Stimulated activated CD4-positive, alpha-beta T cell treated with anti-CD3 and anti-CD28 coated beads, Interleukin-4, amount 100 ng/mL, for 24 hours (primary cell): ENCODE measurements around the gene GRIA4.

Source experiments
- DNase-seq: peaks from one replicate; pipeline ENCODE4 v3.0.0-alpha.2; 2020

Gene GRIA4

GRCh38 chr11:105799728-105800462, 190.0 kb downstream of the GRIA4 start:
- no peak for DNase-seq

- no peak for DNase-seq
Measured at GRCh38 chr11:105802390-105802789, 192.5 kb downstream of the GRIA4 start.

DNA sequence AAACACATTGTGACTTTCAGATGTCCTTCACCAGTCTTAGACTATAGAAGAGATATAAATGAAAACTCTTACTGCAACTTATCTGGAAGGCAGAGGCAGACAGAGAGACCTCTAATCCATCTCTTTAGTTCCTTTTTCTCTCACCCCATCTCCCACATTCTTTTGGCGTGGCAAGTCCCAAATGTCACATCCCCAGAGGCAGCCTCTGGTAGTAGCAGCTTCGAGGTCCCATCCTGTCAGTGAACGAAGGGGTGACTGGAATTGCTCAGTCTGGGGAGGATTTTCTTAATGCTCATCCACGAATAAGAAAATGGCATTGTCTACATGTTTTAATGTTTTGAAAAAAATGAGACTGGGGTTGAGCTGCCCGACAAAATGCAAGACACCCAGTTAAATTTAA, 201.4 kb downstream of the GRIA4 start:
- no peak for DNase-seq

DNA sequence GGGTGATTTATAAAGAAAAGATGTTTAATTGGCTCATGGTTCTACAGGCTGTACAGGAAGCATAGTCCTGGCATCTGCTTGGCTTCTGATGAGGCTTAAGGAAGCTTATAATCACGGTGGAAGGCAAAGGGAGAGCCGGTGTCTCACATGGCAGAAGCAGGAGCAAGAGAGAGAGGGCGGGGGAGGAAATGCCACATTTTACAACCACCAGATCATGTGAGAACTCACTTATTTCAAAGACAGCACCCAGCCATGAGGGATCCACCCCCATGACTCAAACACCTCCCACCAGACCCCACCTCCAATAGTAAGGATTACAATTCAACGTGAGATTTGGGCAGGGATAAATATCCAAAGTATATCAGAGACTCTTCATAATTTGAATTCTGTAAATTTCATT, 211.5 kb downstream of the GRIA4 start:
- DNase-seq = no peak

DNA sequence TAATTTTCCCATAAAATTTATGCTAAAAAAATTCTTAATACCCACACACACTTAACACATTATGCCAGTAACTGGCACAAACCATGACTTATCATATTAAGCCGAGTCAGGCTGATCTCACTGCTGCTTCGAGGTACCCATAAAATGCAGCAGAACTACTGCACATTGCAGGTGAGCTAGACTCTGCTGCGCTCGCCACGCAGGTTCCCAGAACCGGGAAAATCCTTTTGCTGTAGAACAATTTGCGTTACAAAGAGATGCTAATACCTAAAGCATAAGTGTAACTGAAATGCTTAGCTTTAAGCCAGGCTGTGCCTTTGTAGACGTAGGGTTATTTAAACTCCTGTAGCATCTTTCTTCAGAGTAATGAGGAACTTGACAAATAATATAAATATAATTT, 211.9 kb downstream of the GRIA4 start:
- DNase-seq = no peak

GRCh38 chr11:105823495-105824033, 213.7 kb downstream of the GRIA4 start:
- no peak for DNase-seq

- DNase-seq = no peak
Measured at GRCh38 chr11:105824457-105825013, 214.7 kb downstream of the GRIA4 start.

GRCh38 chr11:105825141-105825540, 215.3 kb downstream of the GRIA4 start:
- no peak for DNase-seq

GRCh38 chr11:105827906-105828305, 218.0 kb downstream of the GRIA4 start:
- no peak for DNase-seq

GRCh38 chr11:105829084-105829483, 219.2 kb downstream of the GRIA4 start:
- no peak for DNase-seq

DNA sequence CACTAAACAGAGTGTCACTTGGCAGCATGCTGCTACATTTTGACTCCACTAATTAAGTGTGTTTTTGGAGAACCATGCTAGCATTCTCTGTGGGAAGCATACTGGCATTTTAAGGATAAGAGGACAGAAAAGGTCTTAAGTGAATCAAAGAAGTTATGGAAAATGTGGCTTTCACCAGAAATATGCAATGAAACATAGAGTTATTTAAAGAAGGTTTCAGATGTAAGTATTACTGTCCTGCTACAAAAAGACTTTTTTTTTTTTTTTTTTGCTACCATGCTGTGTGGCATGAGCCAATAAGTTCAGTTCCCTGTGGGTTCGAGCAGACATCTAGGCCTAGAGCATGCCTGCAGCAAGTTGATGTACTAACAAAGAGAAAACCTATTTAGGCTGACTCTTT, 224.6 kb downstream of the GRIA4 start:
- no peak for DNase-seq

DNA sequence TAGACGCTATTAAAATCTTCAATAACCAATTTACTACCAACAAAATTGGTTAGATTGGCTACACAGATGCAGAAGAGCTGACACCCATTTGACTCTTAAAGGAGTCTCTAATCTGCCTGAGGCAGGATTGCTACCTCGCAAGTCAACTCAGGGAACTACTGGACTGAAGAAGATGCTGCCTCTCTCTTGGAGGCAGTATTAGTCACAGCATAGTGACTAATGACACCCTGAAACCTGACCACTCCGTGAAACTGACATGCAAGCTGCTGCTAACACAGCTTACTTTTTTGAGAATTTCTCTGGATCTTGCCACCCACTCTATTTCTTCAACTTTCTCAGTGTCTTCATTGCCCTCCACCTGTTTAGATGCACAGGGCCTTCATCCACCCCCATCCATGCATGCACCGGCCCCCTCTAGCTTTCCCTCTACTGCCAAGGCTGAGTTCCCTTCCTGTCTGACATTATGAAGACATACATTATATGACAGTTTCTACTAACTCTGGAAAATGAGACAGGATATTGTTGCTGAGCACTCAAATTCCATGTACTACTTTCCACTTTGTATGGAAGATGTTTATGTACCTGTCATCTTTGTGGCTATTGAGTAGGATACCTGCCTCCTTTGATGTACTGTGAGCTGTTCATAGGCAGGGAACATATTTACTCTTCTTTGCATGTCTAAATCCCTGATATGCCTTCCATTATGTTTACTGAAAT, 229.0 kb downstream of the GRIA4 start:
- DNase-seq = no peak

- no peak for DNase-seq
Measured at GRCh38 chr11:105840391-105840790, 230.5 kb downstream of the GRIA4 start.

- no peak for DNase-seq
Measured at GRCh38 chr11:105852403-105852802, 242.5 kb downstream of the GRIA4 start.

- no peak for DNase-seq
Measured at GRCh38 chr11:105854269-105854668, 244.4 kb downstream of the GRIA4 start.

- no peak for DNase-seq
Measured at GRCh38 chr11:105856954-105857353, 247.1 kb downstream of the GRIA4 start.

- DNase-seq = no peak
Measured at GRCh38 chr11:105857728-105858127, 247.9 kb downstream of the GRIA4 start.

DNA sequence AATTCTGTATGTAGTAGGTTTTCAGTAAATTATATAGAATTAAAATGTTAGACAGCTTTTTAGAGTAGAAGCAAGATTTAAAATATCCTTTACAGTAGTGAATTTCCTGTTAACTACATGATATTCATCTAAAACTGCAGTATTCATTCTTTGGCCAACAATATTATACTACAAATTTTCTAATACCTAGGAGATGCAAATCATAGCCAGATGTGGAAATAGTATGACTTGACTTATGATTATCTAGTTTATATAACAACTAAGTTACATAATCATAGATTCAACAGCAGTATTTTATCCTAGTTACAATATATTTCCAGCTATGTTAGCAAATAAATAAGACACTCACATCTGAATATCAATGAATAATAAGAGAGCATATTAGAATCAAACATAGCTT, 249.0 kb downstream of the GRIA4 start:
- no peak for DNase-seq

DNA sequence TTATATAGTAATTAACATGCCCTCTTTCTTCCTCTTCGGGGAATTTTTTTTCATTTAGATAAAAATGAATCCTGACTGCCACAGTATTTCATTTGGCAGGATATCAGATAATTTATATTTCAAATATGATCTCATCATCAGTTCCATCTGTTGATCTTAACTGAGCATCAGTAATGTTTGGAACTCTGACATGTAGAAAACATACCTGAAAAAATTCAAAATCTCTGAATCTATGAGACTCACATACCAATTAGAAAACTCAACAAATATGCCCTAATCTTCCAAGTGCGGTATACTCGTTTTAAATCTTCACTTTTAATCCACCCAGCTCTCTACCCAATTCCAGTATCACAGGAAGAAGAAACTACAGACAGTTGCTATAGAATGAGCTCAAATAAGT, 250.2 kb downstream of the GRIA4 start:
- no peak for DNase-seq

DNA sequence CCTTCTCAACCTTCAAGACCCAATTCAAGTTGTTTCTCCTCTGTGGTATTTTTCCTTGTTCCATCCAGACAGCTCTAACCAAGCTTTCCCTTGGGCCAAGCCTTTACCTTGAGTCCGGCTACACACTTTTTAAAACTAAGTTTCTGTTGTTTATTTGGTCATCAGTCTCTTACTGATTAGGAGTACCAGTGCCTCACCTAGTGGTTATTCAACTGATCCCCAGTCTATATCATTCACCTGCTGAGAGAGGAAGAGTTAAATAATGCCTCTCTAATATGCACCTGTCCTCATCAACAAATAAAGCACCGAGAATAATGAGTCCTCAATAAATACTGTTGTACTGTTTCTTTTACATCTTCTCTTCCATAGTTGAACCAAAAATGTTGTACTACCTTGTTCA, 251.4 kb downstream of the GRIA4 start:
- DNase-seq = no peak

GRCh38 chr11:105862736-105863367, 253.0 kb downstream of the GRIA4 start:
- peak; percentile 4 for DNase-seq

- no peak for DNase-seq
Measured at GRCh38 chr11:105863523-105863922, 253.7 kb downstream of the GRIA4 start.

DNA sequence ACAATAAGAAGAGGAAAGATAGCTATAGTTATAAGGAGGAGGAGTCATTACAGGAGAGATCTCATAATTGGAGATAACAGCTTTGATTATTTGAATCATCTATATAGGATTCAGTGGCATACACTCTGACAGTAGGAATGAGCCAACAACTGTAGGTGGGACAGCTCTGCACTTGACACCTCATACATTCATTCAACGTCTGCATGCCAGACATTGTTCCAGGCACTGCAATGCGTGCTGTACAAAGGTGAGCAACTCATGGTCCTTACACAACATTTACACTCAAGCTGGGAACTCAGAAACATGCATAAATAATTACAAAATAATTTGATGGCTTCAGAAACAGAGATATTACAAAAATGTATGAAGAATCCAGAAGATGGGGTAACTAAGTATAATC, 257.9 kb downstream of the GRIA4 start:
- DNase-seq = no peak
